Type B pancreatic cell (in vitro differentiated cells): Measurements from ENCODE around the gene RANBP1. TPM values are rescaled to one million over a fixed set of nuclear protein-coding genes. Genes with fewer than 3 reads are reported as not detected.

Experiments used
- DNase-seq: peaks from one replicate; pipeline ENCODE4 v3.0.0; 2021; ENCODE audit warnings: mixed read lengths; ENCODE audit not compliant: unreplicated experiment; ENCODE audit errors: extremely low spot score
- H3K27ac Mint-ChIP-seq: 2 replicates; pipeline ENCODE4 v1.8.0; 2021; ENCODE audit warnings: mild to moderate bottlenecking, mixed read lengths
- H3K27me3 Mint-ChIP-seq: 2 replicates; pipeline ENCODE4 v1.8.0; 2021; ENCODE audit warnings: mixed read lengths
- H3K36me3 Mint-ChIP-seq: 2 replicates; pipeline ENCODE4 v1.8.0; 2021; ENCODE audit warnings: mixed read lengths
- H3K4me1 Mint-ChIP-seq: one replicate; pipeline ENCODE4 v1.8.0; 2021; ENCODE audit warnings: mixed read lengths; ENCODE audit not compliant: unreplicated experiment
- H3K4me3 Mint-ChIP-seq: 2 replicates; pipeline ENCODE4 v1.8.0; 2021; ENCODE audit warnings: mild to moderate bottlenecking, mixed read lengths
- H3K9me3 Mint-ChIP-seq: 2 replicates; pipeline ENCODE4 v1.8.0; 2021; ENCODE audit warnings: mixed read lengths
- total RNA-seq: library from RNA; stranded (reverse); gene quantifications from 2 replicates; pipeline ENCODE4 v1.2.1, GENCODE V29; 2021; ENCODE audit warnings: low replicate concordance
- TF ChIP-seq, protein P1 (sequence below): fragments of 200-600 bp; sonication (generic); conservative IDR thresholded peaks from 2 replicates; pipeline ENCODE4 v1.5.0; 2021; ENCODE audit warnings: antibody characterized with exemption, mild to moderate bottlenecking

Gene RANBP1
- total RNA-seq, 1 donor from 2014 or later, result 235 TPM

- Mint-ChIP-seq H3K36me3 (peaks cover 55% of the 10 kb centered on the region), H3K27me3 (no peaks in the 10 kb centered on the region), H3K4me1 (no peaks in the 10 kb centered on the region), H3K9me3 (no peaks in the 10 kb centered on the region), H3K27ac (no peak overlapping the region), H3K4me3 (no peak overlapping the region)
- DNase-seq, result no peak
- TF ChIP-seq, protein P1, sequence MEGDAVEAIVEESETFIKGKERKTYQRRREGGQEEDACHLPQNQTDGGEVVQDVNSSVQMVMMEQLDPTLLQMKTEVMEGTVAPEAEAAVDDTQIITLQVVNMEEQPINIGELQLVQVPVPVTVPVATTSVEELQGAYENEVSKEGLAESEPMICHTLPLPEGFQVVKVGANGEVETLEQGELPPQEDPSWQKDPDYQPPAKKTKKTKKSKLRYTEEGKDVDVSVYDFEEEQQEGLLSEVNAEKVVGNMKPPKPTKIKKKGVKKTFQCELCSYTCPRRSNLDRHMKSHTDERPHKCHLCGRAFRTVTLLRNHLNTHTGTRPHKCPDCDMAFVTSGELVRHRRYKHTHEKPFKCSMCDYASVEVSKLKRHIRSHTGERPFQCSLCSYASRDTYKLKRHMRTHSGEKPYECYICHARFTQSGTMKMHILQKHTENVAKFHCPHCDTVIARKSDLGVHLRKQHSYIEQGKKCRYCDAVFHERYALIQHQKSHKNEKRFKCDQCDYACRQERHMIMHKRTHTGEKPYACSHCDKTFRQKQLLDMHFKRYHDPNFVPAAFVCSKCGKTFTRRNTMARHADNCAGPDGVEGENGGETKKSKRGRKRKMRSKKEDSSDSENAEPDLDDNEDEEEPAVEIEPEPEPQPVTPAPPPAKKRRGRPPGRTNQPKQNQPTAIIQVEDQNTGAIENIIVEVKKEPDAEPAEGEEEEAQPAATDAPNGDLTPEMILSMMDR, result no peak
Measured at GRCh38 chr22:20090730-20091240, 25.1 kb upstream of the RANBP1 start.

DNA sequence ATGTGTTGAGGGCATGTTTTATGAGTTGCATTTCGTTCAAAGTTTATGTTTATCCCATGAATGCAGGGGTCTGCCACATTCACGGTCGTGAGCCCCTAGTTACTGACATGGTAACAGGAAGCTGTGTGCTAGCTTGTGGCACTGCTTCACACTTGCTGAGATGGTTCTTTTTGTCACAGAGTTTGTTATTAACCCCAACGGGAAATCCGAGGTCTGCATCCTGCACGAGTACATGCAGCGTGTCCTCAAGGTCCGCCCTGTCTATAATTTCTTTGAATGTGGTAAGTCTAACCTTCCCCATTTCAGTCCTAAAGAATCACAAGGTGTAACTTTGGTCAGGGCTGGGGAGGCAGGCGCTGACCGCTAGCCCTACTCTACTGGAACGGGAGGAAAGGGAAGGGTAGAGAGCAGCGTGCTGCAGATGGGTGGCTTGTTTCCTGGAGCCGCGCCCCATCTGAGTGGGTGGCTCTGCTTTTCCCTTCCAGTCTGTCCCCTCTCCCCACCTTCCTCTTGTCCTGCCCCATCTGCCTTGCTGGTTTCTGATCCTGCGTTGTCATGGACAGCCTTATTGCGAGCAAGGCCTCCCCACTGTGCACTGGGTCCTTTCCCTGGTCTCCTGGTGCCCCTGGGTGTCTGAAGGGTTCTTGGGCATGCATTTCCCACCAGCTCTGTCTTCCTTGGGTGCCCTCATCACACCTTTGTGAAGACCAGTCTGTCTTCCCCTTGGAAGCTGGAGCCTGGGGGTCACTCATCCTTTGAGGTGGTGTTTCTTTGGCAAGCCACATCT is 24.0 kb upstream of the RANBP1 start:
- TF ChIP-seq, protein P1, result no peak
- Mint-ChIP-seq H3K9me3 (no peaks in the 10 kb centered on the region), H3K36me3 (peaks cover 60% of the 10 kb centered on the region), H3K4me1 (no peaks in the 10 kb centered on the region), H3K27me3 (no peaks in the 10 kb centered on the region), H3K27ac (no peak overlapping the region), H3K4me3 (no peak overlapping the region)
- DNase-seq, result no peak

DNA sequence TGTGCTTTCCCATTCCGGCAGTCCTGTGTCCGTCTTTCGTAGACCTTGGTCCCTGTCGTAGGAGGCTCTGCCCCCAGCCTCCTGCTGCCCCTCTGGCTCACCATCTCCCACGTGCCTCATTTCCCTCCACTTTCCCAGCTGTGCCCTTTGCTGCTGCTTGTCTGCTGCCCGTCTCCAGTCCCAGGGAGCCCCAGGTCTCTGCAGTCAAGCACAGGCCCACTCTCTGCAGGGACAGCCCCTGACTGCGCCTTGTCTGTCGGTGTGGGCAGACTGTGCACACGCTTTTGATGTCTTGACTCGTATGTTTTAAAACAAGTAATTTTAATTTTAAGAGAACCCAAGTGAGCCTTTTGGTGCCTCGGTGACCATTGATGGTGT is 23.4 kb upstream of the RANBP1 start:
- TF ChIP-seq, protein P1, result no peak
- Mint-ChIP-seq H3K9me3 (no peaks in the 10 kb centered on the region), H3K4me1 (no peaks in the 10 kb centered on the region), H3K27ac (no peak overlapping the region), H3K27me3 (no peaks in the 10 kb centered on the region), H3K4me3 (no peak overlapping the region), H3K36me3 (peaks cover 59% of the 10 kb centered on the region)
- DNase-seq, result no peak

- TF ChIP-seq, protein P1, result no peak
- DNase-seq, result no peak
- Mint-ChIP-seq H3K9me3 (no peaks in the 10 kb centered on the region), H3K27ac (no peak overlapping the region), H3K27me3 (no peaks in the 10 kb centered on the region), H3K4me3 (no peak overlapping the region), H3K4me1 (no peaks in the 10 kb centered on the region), H3K36me3 (peaks cover 59% of the 10 kb centered on the region)
Measured at GRCh38 chr22:20093418-20094196, 22.3 kb upstream of the RANBP1 start.

GRCh38 chr22:20094197-20094807 is 21.6 kb upstream of the RANBP1 start:
- Mint-ChIP-seq H3K4me3 (no peak overlapping the region), H3K27me3 (no peaks in the 10 kb centered on the region), H3K36me3 (peaks cover 59% of the 10 kb centered on the region), H3K9me3 (no peaks in the 10 kb centered on the region), H3K4me1 (no peaks in the 10 kb centered on the region), H3K27ac (no peak overlapping the region)
- no peak for DNase-seq
- TF ChIP-seq, protein P1, result no peak
